ENCODE measurements around the gene GFI1B.
"Not testable (repeated sequence)": the region's sequence is repeated elsewhere in the genome, so short reads cannot be mapped to it uniquely, and the experiment has no call there.

GFI1B gene

GRCh38 chr9:132985489-132985888 lies 7.0 kb downstream of the GFI1B start:
- no peaks in the 10 kb centered on the region for H3K9me3 ChIP-seq (replicated peaks; ENCODE audit: low read length)
- peaks cover 80% of the 10 kb centered on the region for H3K27me3 ChIP-seq (ENCODE audit: control insufficient read depth, insufficient read depth, low read length)
- no peak overlapping the region for H3K4me2 ChIP-seq (ENCODE audit: low read length)
- H3K36me3 ChIP-seq (ENCODE audit: insufficient read depth, low read length), result no peaks in the 10 kb centered on the region
- no peak overlapping the region for H3K9ac ChIP-seq (ENCODE audit: low read depth, low read length)
- no peak overlapping the region for H3K4me3 ChIP-seq (ENCODE audit: low read length)
- peaks cover 8% of the 10 kb centered on the region for H3K4me1 ChIP-seq (ENCODE audit: control insufficient read depth, insufficient read depth, low read length)

DNA sequence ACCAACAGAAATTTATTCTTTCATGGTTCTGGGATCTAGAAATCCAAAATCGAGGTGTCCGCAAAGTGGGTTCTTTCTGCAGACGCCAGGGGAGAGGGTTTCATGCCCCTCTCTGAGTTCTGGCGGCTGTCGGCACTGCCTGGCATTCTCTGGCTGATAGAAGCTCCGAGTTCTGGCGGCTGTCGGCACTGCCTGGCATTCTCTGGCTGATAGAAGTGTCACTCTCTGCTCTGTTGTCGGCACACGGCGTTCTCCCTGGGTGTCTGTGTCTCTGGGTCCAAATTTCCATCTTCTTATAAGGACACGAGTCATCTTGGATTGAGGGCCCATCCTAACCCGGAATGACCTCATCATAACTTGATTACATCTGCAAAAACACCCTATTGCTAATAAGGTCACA lies 7.6 kb downstream of the GFI1B start:
- H3K4me3 ChIP-seq (ENCODE audit: low read length), result no peak overlapping the region
- no peak overlapping the region for H3K9ac ChIP-seq (ENCODE audit: low read depth, low read length)
- no peaks in the 10 kb centered on the region for H3K36me3 ChIP-seq (ENCODE audit: insufficient read depth, low read length)
- no peak overlapping the region for H3K4me2 ChIP-seq (ENCODE audit: low read length)
- H3K27me3 ChIP-seq (ENCODE audit: control insufficient read depth, insufficient read depth, low read length), result peaks cover 80% of the 10 kb centered on the region
- H3K9me3 ChIP-seq (replicated peaks; ENCODE audit: low read length), result no peaks in the 10 kb centered on the region
- H3K4me1 ChIP-seq (ENCODE audit: control insufficient read depth, insufficient read depth, low read length), result peaks cover 8% of the 10 kb centered on the region

- peaks cover 8% of the 10 kb centered on the region for H3K4me1 ChIP-seq (ENCODE audit: control insufficient read depth, insufficient read depth, low read length)
- no peak overlapping the region for H3K4me3 ChIP-seq (ENCODE audit: low read length)
- peaks cover 86% of the 10 kb centered on the region for H3K27me3 ChIP-seq (ENCODE audit: control insufficient read depth, insufficient read depth, low read length)
- H3K36me3 ChIP-seq (ENCODE audit: insufficient read depth, low read length), result no peaks in the 10 kb centered on the region
- no peaks in the 10 kb centered on the region for H3K9me3 ChIP-seq (replicated peaks; ENCODE audit: low read length)
- H3K9ac ChIP-seq (ENCODE audit: low read depth, low read length), result no peak overlapping the region
- no peak overlapping the region for H3K4me2 ChIP-seq (ENCODE audit: low read length)
Measured at GRCh38 chr9:132986640-132987620, 8.4 kb downstream of the GFI1B start.

- H3K27me3 ChIP-seq (ENCODE audit: control insufficient read depth, insufficient read depth, low read length), result peaks cover 86% of the 10 kb centered on the region
Measured at GRCh38 chr9:132988244-132989013, 9.9 kb downstream of the GFI1B start.

GRCh38 chr9:132989014-132989310 lies 10.5 kb downstream of the GFI1B start:
- Histone ChIP-seq H3K9me3 (replicated peaks; ENCODE audit: low read length) (no peaks in the 10 kb centered on the region), H3K4me3 (ENCODE audit: low read length) (no peak overlapping the region), H3K27me3 (ENCODE audit: control insufficient read depth, insufficient read depth, low read length) (peaks cover 86% of the 10 kb centered on the region), H3K4me1 (ENCODE audit: control insufficient read depth, insufficient read depth, low read length) (peaks cover 8% of the 10 kb centered on the region), H3K9ac (ENCODE audit: low read depth, low read length) (no peak overlapping the region), H3K36me3 (ENCODE audit: insufficient read depth, low read length) (no peaks in the 10 kb centered on the region), H3K4me2 (ENCODE audit: low read length) (no peak overlapping the region)

More at GRCh38 chr9:132988244-132989013, 9.9 kb downstream of the GFI1B start:
- peaks cover 8% of the 10 kb centered on the region for H3K4me1 ChIP-seq (ENCODE audit: control insufficient read depth, insufficient read depth, low read length)
- no peaks in the 10 kb centered on the region for H3K36me3 ChIP-seq (ENCODE audit: insufficient read depth, low read length)
- no peak overlapping the region for H3K9ac ChIP-seq (ENCODE audit: low read depth, low read length)
- H3K4me3 ChIP-seq (ENCODE audit: low read length), result no peak overlapping the region
- no peak overlapping the region for H3K4me2 ChIP-seq (ENCODE audit: low read length)
- H3K9me3 ChIP-seq (replicated peaks; ENCODE audit: low read length), result no peaks in the 10 kb centered on the region

DNA sequence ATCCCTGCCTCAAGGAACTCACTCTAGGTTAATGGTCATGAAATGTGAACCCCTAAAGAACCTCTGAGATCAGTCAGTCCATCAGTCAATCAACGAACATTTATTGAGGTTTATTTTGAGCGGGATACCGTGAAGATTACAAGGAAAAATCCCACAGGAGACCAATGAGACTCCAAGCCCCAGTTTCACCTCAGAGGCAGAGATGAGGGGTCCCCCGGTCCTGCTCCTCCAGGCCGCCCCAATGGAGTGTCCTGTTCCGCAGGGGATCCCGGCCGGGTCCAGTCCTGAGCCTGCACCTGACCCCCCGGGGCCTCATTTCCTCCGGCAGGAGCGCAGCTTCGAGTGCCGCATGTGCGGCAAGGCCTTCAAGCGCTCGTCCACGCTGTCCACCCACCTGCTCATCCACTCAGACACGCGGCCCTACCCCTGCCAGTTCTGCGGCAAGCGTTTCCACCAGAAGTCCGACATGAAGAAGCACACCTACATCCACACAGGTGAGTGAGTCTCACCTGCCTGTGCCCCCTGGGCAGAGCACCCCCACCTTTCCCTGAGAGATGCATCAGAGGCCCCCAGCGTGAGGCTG lies 11.0 kb downstream of the GFI1B start:
- H3K4me1 ChIP-seq (ENCODE audit: control insufficient read depth, insufficient read depth, low read length), result peaks cover 8% of the 10 kb centered on the region

DNA sequence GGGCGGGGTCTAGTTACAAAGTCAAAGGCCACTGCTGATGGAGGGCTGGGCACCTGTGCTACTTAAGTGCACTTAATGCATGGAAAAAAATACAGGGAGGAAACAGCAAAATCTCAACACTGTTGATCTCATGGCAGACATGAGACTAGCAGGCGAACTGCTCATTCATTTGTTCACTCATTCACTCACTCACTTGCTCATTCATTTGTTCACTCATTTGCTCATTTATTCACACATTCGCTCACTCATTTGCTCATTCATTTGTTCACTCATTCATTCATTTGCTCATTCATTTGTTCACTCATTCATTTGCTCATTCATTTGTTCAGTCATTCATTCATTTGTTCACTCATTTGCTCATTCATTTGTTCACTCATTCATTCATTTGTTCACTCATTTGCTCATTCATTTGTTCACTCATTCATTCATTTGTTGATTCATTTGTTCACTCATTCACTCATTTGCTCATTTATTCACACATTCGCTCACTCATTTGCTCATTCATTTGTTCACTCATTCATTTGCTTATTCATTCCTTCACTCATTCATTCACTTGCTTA lies 11.6 kb downstream of the GFI1B start:
- H3K27me3 ChIP-seq (ENCODE audit: control insufficient read depth, insufficient read depth, low read length), result peaks cover 89% of the 10 kb centered on the region
- H3K36me3 ChIP-seq (ENCODE audit: insufficient read depth, low read length); H3K4me3 ChIP-seq (ENCODE audit: low read length); H3K9ac ChIP-seq (ENCODE audit: low read depth, low read length); H3K4me1 ChIP-seq (ENCODE audit: control insufficient read depth, insufficient read depth, low read length); H3K4me2 ChIP-seq (ENCODE audit: low read length); H3K9me3 ChIP-seq (replicated peaks; ENCODE audit: low read length): not testable (repeated sequence)

More for the DNA sequence above, 11.0 kb downstream of the GFI1B start:
- Histone ChIP-seq H3K4me2 (ENCODE audit: low read length) (no peak overlapping the region), H3K27me3 (ENCODE audit: control insufficient read depth, insufficient read depth, low read length) (peaks cover 86% of the 10 kb centered on the region), H3K9ac (ENCODE audit: low read depth, low read length) (no peak overlapping the region), H3K36me3 (ENCODE audit: insufficient read depth, low read length) (no peaks in the 10 kb centered on the region), H3K4me3 (ENCODE audit: low read length) (no peak overlapping the region), H3K9me3 (replicated peaks; ENCODE audit: low read length) (no peaks in the 10 kb centered on the region)

- Histone ChIP-seq H3K9me3 (replicated peaks; ENCODE audit: low read length) (no peaks in the 10 kb centered on the region), H3K27me3 (ENCODE audit: control insufficient read depth, insufficient read depth, low read length) (peaks cover 88% of the 10 kb centered on the region), H3K9ac (ENCODE audit: low read depth, low read length) (no peak overlapping the region), H3K4me3 (ENCODE audit: low read length) (no peak overlapping the region), H3K4me2 (ENCODE audit: low read length) (no peak overlapping the region), H3K4me1 (ENCODE audit: control insufficient read depth, insufficient read depth, low read length) (peaks cover 8% of the 10 kb centered on the region), H3K36me3 (ENCODE audit: insufficient read depth, low read length) (no peaks in the 10 kb centered on the region)
Measured at GRCh38 chr9:132990781-132991180, 12.3 kb downstream of the GFI1B start.

- no peak overlapping the region for H3K9ac ChIP-seq (ENCODE audit: low read depth, low read length)
- no peaks in the 10 kb centered on the region for H3K36me3 ChIP-seq (ENCODE audit: insufficient read depth, low read length)
- H3K4me2 ChIP-seq (ENCODE audit: low read length), result no peak overlapping the region
- peaks cover 5% of the 10 kb centered on the region for H3K4me1 ChIP-seq (ENCODE audit: control insufficient read depth, insufficient read depth, low read length)
- peaks cover 88% of the 10 kb centered on the region for H3K27me3 ChIP-seq (ENCODE audit: control insufficient read depth, insufficient read depth, low read length)
- H3K4me3 ChIP-seq (ENCODE audit: low read length), result no peak overlapping the region
- no peaks in the 10 kb centered on the region for H3K9me3 ChIP-seq (replicated peaks; ENCODE audit: low read length)
Measured at GRCh38 chr9:132991351-132992300, 13.1 kb downstream of the GFI1B start.

DNA sequence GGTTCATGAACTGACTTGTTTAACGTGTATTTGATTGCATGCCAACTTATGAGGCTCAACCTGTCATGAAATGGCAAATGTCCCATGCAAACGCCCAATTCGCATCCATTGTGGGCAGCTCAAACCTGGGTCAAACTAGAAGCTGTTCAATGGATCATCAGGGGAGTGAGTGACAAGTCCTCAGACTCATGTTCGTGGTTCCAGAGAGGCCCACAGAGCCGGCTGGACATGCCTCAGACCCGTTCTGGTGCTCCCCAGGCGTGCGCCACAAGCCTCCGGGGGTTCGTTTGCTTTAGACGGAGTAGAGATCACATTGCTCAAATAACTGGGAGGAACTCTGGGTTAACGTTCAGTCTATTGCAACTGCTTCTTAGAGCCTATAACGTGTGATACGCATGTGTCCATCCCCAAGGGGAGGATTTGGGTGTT lies 15.0 kb downstream of the GFI1B start:
- H3K4me3 ChIP-seq (ENCODE audit: low read length), result no peak overlapping the region
- H3K9ac ChIP-seq (ENCODE audit: low read depth, low read length), result no peak overlapping the region
- H3K9me3 ChIP-seq (replicated peaks; ENCODE audit: low read length), result no peaks in the 10 kb centered on the region
- peaks cover 75% of the 10 kb centered on the region for H3K27me3 ChIP-seq (ENCODE audit: control insufficient read depth, insufficient read depth, low read length)
- H3K4me2 ChIP-seq (ENCODE audit: low read length), result no peak overlapping the region
- H3K4me1 ChIP-seq (ENCODE audit: control insufficient read depth, insufficient read depth, low read length), result no peaks in the 10 kb centered on the region
- H3K36me3 ChIP-seq (ENCODE audit: insufficient read depth, low read length), result no peaks in the 10 kb centered on the region

Measured in skeletal muscle satellite cell (primary cell).